Measurements from ENCODE around the gene SLC39A8. TPM values are rescaled to one million over a fixed set of nuclear protein-coding genes. Genes with fewer than 3 reads are reported as not detected.

SLC39A8 gene
- total RNA-seq, 3 donors from 2014 or later (not counting 1 experiment from before 2014, with no cell fraction given) = 18.0 to 20.0 (median 18.2) TPM

GRCh38 chr4:102272318-102272717 lies 73.0 kb downstream of the SLC39A8 start:
- Histone ChIP-seq H3K9me3 (ENCODE audit: control insufficient read depth, insufficient read depth, low read length) (no peaks in the 10 kb centered on the region), H3K4me1 (ENCODE audit: control insufficient read depth, insufficient read depth, low read length) (no peaks in the 10 kb centered on the region), H3K36me3 (ENCODE audit: control insufficient read depth, insufficient read depth, low read length) (peaks cover 1% of the 10 kb centered on the region), H3K27me3 (ENCODE audit: control insufficient read depth, insufficient read depth, low read length) (no peaks in the 10 kb centered on the region), H3K4me3 (ENCODE audit: low read length) (no peak overlapping the region), H3K27ac (ENCODE audit: low read length) (no peak overlapping the region)
- Mint-ChIP-seq H3K36me3 (no peaks in the 10 kb centered on the region), H3K9me3 (peaks cover 0 to 7% of the 10 kb centered on the region in 2 donors), H3K27ac (no peak overlapping the region), H3K4me3 (no peak overlapping the region), H3K4me1 (peaks cover 0 to 7% of the 10 kb centered on the region in 2 donors), H3K27me3 (ENCODE audit: low read depth in 2 of 2) (no peaks in the 10 kb centered on the region)
- intact Hi-C loops (cut with micrococcal nuclease) = no loop called here
- over 99% methylated on average over 7 of the region's 8 CpGs for WGBS (ENCODE audit: insufficient coverage)
- ATAC-seq (no peak), DNase-seq (no peak)
- TF ChIP-seq CTCF (IDR thresholded peaks at IDR 0.05) = no peak

DNA sequence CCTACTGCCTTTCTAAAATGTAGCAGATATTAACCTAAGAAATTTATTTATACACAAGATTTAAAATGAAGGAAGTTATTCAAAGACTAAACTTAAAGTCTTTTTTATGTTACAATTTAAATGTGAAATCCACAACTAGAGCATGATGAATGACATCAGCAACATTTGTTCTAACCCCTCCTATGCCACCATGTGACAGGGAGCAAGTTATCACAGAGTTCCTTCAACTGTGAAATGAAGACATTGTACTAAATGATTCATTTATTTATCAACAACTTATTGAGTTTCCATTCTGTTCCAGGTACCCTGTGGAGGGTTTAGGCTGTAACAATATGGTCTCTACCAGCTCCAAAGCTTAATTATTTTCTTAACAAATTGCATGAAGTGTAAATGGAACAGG lies 76.9 kb downstream of the SLC39A8 start:
- no peak overlapping the region for H3K27ac Mint-ChIP-seq
- Histone ChIP-seq H3K4me1 (ENCODE audit: control insufficient read depth, insufficient read depth, low read length) (no peaks in the 10 kb centered on the region), H3K4me3 (ENCODE audit: low read length) (no peak overlapping the region), H3K9me3 (ENCODE audit: control insufficient read depth, insufficient read depth, low read length) (no peaks in the 10 kb centered on the region), H3K27me3 (ENCODE audit: control insufficient read depth, insufficient read depth, low read length) (no peaks in the 10 kb centered on the region), H3K27ac (ENCODE audit: low read length) (no peak overlapping the region), H3K36me3 (ENCODE audit: control insufficient read depth, insufficient read depth, low read length) (peaks cover 5% of the 10 kb centered on the region)
- no peak for ATAC-seq
- no peaks in the 10 kb centered on the region for H3K36me3 Mint-ChIP-seq
- TF ChIP-seq CTCF (IDR thresholded peaks at IDR 0.05) = no peak
- H3K4me1 Mint-ChIP-seq = no peaks in the 10 kb centered on the region
- no peaks in the 10 kb centered on the region for H3K27me3 Mint-ChIP-seq (ENCODE audit: low read depth in 2 of 2)
- DNase-seq = no peak
- no peaks in the 10 kb centered on the region for H3K9me3 Mint-ChIP-seq
- H3K4me3 Mint-ChIP-seq = no peak overlapping the region
- intact Hi-C loops (cut with micrococcal nuclease) = no loop called here

GRCh38 chr4:102263024-102263787 lies 82.1 kb downstream of the SLC39A8 start:
- H3K9me3 Mint-ChIP-seq = no peaks in the 10 kb centered on the region
- H3K27me3 ChIP-seq (ENCODE audit: control insufficient read depth, insufficient read depth, low read length) = no peaks in the 10 kb centered on the region
- no peak overlapping the region for H3K27ac Mint-ChIP-seq
- no peak for TF ChIP-seq CTCF (IDR thresholded peaks at IDR 0.05)
- no peaks in the 10 kb centered on the region for H3K9me3 ChIP-seq (ENCODE audit: control insufficient read depth, insufficient read depth, low read length)
- intact Hi-C loops (cut with micrococcal nuclease) = no loop called here
- no peak overlapping the region for H3K4me3 ChIP-seq (ENCODE audit: low read length)
- WGBS (ENCODE audit: insufficient coverage) = 100% methylated on average over 1 of the region's 3 CpGs
- peak in 1 of 3 donors; percentile 30 for ATAC-seq
- H3K4me1 Mint-ChIP-seq = no peaks in the 10 kb centered on the region
- H3K36me3 ChIP-seq (ENCODE audit: control insufficient read depth, insufficient read depth, low read length) = peaks cover 5% of the 10 kb centered on the region
- no peak overlapping the region for H3K27ac ChIP-seq (ENCODE audit: low read length)
- H3K4me1 ChIP-seq (ENCODE audit: control insufficient read depth, insufficient read depth, low read length) = no peaks in the 10 kb centered on the region
- H3K27me3 Mint-ChIP-seq (ENCODE audit: low read depth in 2 of 2) = no peaks in the 10 kb centered on the region
- H3K4me3 Mint-ChIP-seq = no peak overlapping the region
- H3K36me3 Mint-ChIP-seq = no peaks in the 10 kb centered on the region
- DNase-seq = peak in 1 of 2 donors; percentile 53

DNA sequence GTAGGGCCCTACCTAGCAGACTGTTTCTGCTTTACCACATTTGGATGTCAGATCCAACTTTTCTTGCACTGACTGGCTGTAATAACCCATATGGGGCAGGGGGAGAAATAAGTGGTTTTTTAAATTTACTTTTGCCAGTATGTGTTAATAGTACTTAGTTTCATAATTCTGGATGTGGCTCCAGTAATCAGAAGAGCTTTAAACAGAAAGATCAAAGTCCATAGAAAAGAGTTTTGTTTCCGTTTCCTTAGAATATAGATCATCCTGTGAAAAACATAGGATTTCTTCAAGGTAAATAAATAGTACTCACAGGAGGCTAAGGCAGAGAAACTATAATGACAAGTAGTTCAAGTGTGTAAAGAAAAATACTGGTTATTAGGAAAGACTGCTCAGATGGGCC lies 85.6 kb downstream of the SLC39A8 start:
- no peaks in the 10 kb centered on the region for H3K4me1 Mint-ChIP-seq
- TF ChIP-seq CTCF (IDR thresholded peaks at IDR 0.05) = no peak
- DNase-seq (no peak), ATAC-seq (no peak)
- no peaks in the 10 kb centered on the region for H3K9me3 ChIP-seq (ENCODE audit: control insufficient read depth, insufficient read depth, low read length)
- H3K4me3 ChIP-seq (ENCODE audit: low read length) = no peak overlapping the region
- H3K4me1 ChIP-seq (ENCODE audit: control insufficient read depth, insufficient read depth, low read length) = no peaks in the 10 kb centered on the region
- no peak overlapping the region for H3K27ac ChIP-seq (ENCODE audit: low read length)
- no peaks in the 10 kb centered on the region for H3K9me3 Mint-ChIP-seq
- no peaks in the 10 kb centered on the region for H3K27me3 ChIP-seq (ENCODE audit: control insufficient read depth, insufficient read depth, low read length)
- H3K27me3 Mint-ChIP-seq (ENCODE audit: low read depth in 2 of 2) = no peaks in the 10 kb centered on the region
- no peaks in the 10 kb centered on the region for H3K36me3 Mint-ChIP-seq
- H3K27ac Mint-ChIP-seq = no peak overlapping the region
- intact Hi-C loops (cut with micrococcal nuclease) = no loop called here
- peaks cover 1% of the 10 kb centered on the region for H3K36me3 ChIP-seq (ENCODE audit: control insufficient read depth, insufficient read depth, low read length)
- H3K4me3 Mint-ChIP-seq = no peak overlapping the region
- 100% methylated on average over 1 of the region's 1 CpG for WGBS (ENCODE audit: insufficient coverage)

Data from natural killer cell (primary cell).